K562 (cell line): Measurements from ENCODE around the gene SNAPC5. TPM values are rescaled to one million over a fixed set of nuclear protein-coding genes. Genes with fewer than 3 reads are reported as not detected.

Experiments
- ARID3A ChIP-seq: IDR thresholded peaks from 2 replicates; pipeline ENCODE4 v1.6.1; 2012; ENCODE audit warnings: low read depth, low read length, improper control_type of control experiment, borderline replicate concordance
- CC2D1A ChIP-seq: fragments of 450-650 bp; IDR thresholded peaks from 2 replicates; pipeline ENCODE4 v1.6.1; 2017; ENCODE audit warnings: mild to moderate bottlenecking
- ETS2 ChIP-seq: IDR thresholded peaks from 2 replicates; pipeline ENCODE4 v1.6.1; 2016; ENCODE audit warnings: borderline replicate concordance, missing genetic modification characterization, mild to moderate bottlenecking, moderate library complexity, missing compliant biosample characterization; ENCODE audit not compliant: poor library complexity, severe bottlenecking
- HDGF ChIP-seq: fragments of 450-650 bp; IDR thresholded peaks from 2 replicates; pipeline ENCODE4 v1.6.1; 2016
- HEY1 ChIP-seq: fragments of 250-450 bp; sonication (Bioruptor Pico); IDR thresholded peaks from 2 replicates; pipeline ENCODE4 v1.5.0; 2020; ENCODE audit warnings: mild to moderate bottlenecking, moderate library complexity, borderline replicate concordance
- MYNN ChIP-seq, 2 experiments: sonication (generic); formaldehyde crosslinking in 1 of 2; IDR thresholded peaks; 2 replicates each; pipeline versions ENCODE4 v1.5.0 to v1.6.1; 2016 to 2020; ENCODE audit warnings: antibody characterized with exemption in 1 of 2, missing genetic modification reagents in 1 of 2
- NCOR1 ChIP-seq: fragments of 450-650 bp; IDR thresholded peaks from 2 replicates; pipeline ENCODE4 v1.6.1; 2016; ENCODE audit warnings: mild to moderate bottlenecking, moderate library complexity
- PCBP2 ChIP-seq: fragments of 200-400 bp; formaldehyde crosslinking; IDR thresholded peaks from 2 replicates; pipeline ENCODE4 v1.6.1; 2018; ENCODE audit warnings: low read length, low read depth, mild to moderate bottlenecking, moderate library complexity; ENCODE audit not compliant: poor library complexity, severe bottlenecking
- PML ChIP-seq: IDR thresholded peaks from 2 replicates; pipeline ENCODE4 v1.6.1; 2012; ENCODE audit warnings: low read length, inconsistent platforms
- RBM14 ChIP-seq: fragments of 200-400 bp; formaldehyde crosslinking; IDR thresholded peaks from 2 replicates; pipeline ENCODE4 v1.6.1; 2018; ENCODE audit warnings: low read depth, mild to moderate bottlenecking, low read length, moderate library complexity, borderline replicate concordance; ENCODE audit not compliant: insufficient read depth
- TCF3 ChIP-seq: sonication (generic); formaldehyde crosslinking; IDR thresholded peaks from 2 replicates; pipeline ENCODE4 v1.4.0; 2020; ENCODE audit warnings: mild to moderate bottlenecking, missing genetic modification reagents
- ZNF408 ChIP-seq: fragments of 250-450 bp; sonication (Bioruptor Pico); IDR thresholded peaks from 2 replicates; pipeline ENCODE4 v1.4.0; 2020; ENCODE audit warnings: low read depth, mild to moderate bottlenecking, moderate library complexity
- polyA plus RNA-seq, 8 experiments: library from polyadenylated mRNA; depleted of rRNA in 4 of 8; stranded (reverse) in 5 of 8; unstranded in 3 of 8; fragments of >200 nt; fragmentation: Nextera tagmentation in 2 of 8; fragmentation: Illumina TruSeq in 1 of 8; extraction: Ambion mirVana in 2 of 8; extraction: Trizol in 1 of 8; gene quantifications; 2 replicates each; pipeline versions ENCODE4 v1.2.1 to v1.2.3, GENCODE V29; 2011 to 2014; ENCODE audit warnings: inconsistent platforms in 1 of 8, missing spikeins in 1 of 8
- total RNA-seq, 7 experiments: library from RNA; depleted of rRNA in 6 of 7; stranded (reverse); fragments of >200 nt in 6 of 7; fragmentation: Illumina TruSeq in 2 of 7; extraction: Trizol in 2 of 7; gene quantifications; 2 replicates each; pipeline versions ENCODE4 v1.2.1 to v1.2.3, GENCODE V29; 2011 to 2021; ENCODE audit warnings: low replicate concordance in 1 of 7
- TF ChIP-seq, protein P1 (sequence below), 2 experiments: IDR thresholded peaks; 2 replicates each; pipeline ENCODE4 v1.6.1; 2011; ENCODE audit warnings: borderline replicate concordance in 1 of 2, control low read depth in 1 of 2, low read depth in 1 of 2, low read length in 1 of 2, mild to moderate bottlenecking in 1 of 2, mixed read lengths in 1 of 2, moderate library complexity in 1 of 2; ENCODE audit not compliant: insufficient read depth in 1 of 2, insufficient read length in 1 of 2, poor library complexity in 1 of 2, severe bottlenecking in 1 of 2; ENCODE audit errors: extremely low read depth in 1 of 2
- TF ChIP-seq, protein P2 (sequence below): sonication (generic); formaldehyde crosslinking; IDR thresholded peaks from 2 replicates; pipeline ENCODE4 v1.8.0; 2022; ENCODE audit warnings: mild to moderate bottlenecking, missing genetic modification reagents
- TF ChIP-seq, protein P3 (sequence below): fragments of 450-650 bp; IDR thresholded peaks from 2 replicates; pipeline ENCODE4 v1.7.1; 2018; ENCODE audit warnings: mild to moderate bottlenecking, low read depth; ENCODE audit not compliant: partially characterized antibody
- TF ChIP-seq, protein P4 (sequence below): sonication (generic); formaldehyde crosslinking; IDR thresholded peaks from 2 replicates; pipeline ENCODE4 v1.8.0; 2022; ENCODE audit warnings: mild to moderate bottlenecking, missing genetic modification reagents

The SNAPC5 gene
- total and polyA plus RNA-seq, 9 of the 15 experiments (the other 6 are each of a cell fraction or from before 2014, with no cell fraction given) = 52.8 to 155 (median 96.5) TPM

DNA sequence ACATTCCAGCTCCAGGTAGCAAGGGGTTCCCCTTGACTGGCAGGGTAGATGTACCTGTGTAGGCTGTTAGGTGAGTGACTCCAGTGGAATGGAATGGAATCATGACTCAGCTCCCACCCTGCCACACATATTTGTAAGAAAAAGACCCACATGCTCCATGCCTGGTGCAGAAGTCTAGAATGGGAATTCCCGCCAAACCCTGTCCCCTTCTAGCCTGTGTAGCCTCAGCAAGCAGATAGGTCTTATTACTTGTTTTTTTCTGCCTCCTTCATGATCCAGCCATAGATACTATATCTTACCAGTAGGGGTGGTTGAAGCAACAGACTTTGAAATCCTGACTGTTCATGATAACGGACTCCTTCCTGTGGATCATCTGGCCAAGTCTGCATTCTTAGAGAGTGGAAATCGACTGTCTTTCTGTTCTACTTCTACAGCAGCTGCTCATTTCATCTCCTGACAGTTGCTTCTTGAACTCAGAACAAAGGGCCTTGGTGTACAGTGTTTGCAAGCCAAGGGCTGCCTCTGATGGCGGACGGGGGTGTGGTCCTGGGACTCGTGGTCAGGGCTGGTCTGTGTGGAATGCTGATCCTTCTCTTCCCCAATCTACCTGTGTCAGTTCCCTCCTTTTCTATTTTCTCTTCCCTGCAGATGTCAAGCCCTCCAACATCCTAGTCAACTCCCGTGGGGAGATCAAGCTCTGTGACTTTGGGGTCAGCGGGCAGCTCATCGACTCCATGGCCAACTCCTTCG lies 16.3 kb downstream of the SNAPC5 start (continued):
- TF ChIP-seq ARID3A (0 out of 2 replicates have a peak, but pooled peaks have one; percentile 24), RBM14 (no peak), HDGF (peak; percentile 20; the same call in 1 of the 2 replicates), TCF3 (CRISPR knock-in tag) (peak; percentile 84), PCBP2 (no peak), PML (peak; percentile 37; the same call in 1 of the 2 replicates), NCOR1 (peak; percentile 85), CC2D1A (peak; percentile 70; the same call in 1 of the 2 replicates), MYNN (IDR thresholded peaks at IDR 0.05) (no peak), MYNN (CRISPR knock-in tag; IDR thresholded peaks at IDR 0.05) (no peak), ZNF408 (CRISPR knock-in tag) (no peak), HEY1 (CRISPR knock-in tag) (no peak), ETS2 (no peak)
- TF ChIP-seq, protein P1, sequence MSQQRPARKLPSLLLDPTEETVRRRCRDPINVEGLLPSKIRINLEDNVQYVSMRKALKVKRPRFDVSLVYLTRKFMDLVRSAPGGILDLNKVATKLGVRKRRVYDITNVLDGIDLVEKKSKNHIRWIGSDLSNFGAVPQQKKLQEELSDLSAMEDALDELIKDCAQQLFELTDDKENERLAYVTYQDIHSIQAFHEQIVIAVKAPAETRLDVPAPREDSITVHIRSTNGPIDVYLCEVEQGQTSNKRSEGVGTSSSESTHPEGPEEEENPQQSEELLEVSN (IDR thresholded peaks at IDR 0.05; ENCODE audit: borderline replicate concordance in 1 of 2, extremely low read depth in 1 of 2, insufficient read depth in 1 of 2, insufficient read length in 1 of 2, low read depth in 1 of 2, low read length in 1 of 2, poor library complexity in 1 of 2, severe bottlenecking in 1 of 2) = peak in 1 of 2 experiments; percentile 59
- TF ChIP-seq, protein P2, sequence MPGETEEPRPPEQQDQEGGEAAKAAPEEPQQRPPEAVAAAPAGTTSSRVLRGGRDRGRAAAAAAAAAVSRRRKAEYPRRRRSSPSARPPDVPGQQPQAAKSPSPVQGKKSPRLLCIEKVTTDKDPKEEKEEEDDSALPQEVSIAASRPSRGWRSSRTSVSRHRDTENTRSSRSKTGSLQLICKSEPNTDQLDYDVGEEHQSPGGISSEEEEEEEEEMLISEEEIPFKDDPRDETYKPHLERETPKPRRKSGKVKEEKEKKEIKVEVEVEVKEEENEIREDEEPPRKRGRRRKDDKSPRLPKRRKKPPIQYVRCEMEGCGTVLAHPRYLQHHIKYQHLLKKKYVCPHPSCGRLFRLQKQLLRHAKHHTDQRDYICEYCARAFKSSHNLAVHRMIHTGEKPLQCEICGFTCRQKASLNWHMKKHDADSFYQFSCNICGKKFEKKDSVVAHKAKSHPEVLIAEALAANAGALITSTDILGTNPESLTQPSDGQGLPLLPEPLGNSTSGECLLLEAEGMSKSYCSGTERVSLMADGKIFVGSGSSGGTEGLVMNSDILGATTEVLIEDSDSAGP (CRISPR knock-in tag) = no peak
- TF ChIP-seq, protein P3, sequence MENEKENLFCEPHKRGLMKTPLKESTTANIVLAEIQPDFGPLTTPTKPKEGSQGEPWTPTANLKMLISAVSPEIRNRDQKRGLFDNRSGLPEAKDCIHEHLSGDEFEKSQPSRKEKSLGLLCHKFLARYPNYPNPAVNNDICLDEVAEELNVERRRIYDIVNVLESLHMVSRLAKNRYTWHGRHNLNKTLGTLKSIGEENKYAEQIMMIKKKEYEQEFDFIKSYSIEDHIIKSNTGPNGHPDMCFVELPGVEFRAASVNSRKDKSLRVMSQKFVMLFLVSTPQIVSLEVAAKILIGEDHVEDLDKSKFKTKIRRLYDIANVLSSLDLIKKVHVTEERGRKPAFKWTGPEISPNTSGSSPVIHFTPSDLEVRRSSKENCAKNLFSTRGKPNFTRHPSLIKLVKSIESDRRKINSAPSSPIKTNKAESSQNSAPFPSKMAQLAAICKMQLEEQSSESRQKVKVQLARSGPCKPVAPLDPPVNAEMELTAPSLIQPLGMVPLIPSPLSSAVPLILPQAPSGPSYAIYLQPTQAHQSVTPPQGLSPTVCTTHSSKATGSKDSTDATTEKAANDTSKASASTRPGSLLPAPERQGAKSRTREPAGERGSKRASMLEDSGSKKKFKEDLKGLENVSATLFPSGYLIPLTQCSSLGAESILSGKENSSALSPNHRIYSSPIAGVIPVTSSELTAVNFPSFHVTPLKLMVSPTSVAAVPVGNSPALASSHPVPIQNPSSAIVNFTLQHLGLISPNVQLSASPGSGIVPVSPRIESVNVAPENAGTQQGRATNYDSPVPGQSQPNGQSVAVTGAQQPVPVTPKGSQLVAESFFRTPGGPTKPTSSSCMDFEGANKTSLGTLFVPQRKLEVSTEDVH = peak; percentile 71
- TF ChIP-seq, protein P4, sequence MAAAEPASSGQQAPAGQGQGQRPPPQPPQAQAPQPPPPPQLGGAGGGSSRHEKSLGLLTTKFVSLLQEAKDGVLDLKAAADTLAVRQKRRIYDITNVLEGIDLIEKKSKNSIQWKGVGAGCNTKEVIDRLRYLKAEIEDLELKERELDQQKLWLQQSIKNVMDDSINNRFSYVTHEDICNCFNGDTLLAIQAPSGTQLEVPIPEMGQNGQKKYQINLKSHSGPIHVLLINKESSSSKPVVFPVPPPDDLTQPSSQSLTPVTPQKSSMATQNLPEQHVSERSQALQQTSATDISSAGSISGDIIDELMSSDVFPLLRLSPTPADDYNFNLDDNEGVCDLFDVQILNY = no peak
